Ovary (tissue), 3 donors: ENCODE data around the gene MYCL.

Experiments
- EP300 ChIP-seq: sonication (generic); formaldehyde crosslinking; IDR thresholded peaks from one replicate; pipeline ENCODE4 v1.6.1; 2017; ENCODE audit warnings: antibody characterized with exemption
- POLR2A ChIP-seq: fragments of 450-650 bp; IDR thresholded peaks from one replicate; pipeline ENCODE4 v1.6.1; 2017; ENCODE audit warnings: antibody characterized with exemption, mild to moderate bottlenecking, moderate library complexity
- TF ChIP-seq, protein P1 (sequence below), 3 donors: fragments of 450-650 bp in 2 of 3; fragments of 200-600 bp in 1 of 3; IDR thresholded peaks; one replicate each; pipeline versions ENCODE4 v1.5.1 to v1.8.0; 2016 to 2022; ENCODE audit warnings: antibody characterized with exemption in 3 of 3, mild to moderate bottlenecking in 1 of 3
- donor health status: DM: no; HTN: no; CAD: no.

DNA sequence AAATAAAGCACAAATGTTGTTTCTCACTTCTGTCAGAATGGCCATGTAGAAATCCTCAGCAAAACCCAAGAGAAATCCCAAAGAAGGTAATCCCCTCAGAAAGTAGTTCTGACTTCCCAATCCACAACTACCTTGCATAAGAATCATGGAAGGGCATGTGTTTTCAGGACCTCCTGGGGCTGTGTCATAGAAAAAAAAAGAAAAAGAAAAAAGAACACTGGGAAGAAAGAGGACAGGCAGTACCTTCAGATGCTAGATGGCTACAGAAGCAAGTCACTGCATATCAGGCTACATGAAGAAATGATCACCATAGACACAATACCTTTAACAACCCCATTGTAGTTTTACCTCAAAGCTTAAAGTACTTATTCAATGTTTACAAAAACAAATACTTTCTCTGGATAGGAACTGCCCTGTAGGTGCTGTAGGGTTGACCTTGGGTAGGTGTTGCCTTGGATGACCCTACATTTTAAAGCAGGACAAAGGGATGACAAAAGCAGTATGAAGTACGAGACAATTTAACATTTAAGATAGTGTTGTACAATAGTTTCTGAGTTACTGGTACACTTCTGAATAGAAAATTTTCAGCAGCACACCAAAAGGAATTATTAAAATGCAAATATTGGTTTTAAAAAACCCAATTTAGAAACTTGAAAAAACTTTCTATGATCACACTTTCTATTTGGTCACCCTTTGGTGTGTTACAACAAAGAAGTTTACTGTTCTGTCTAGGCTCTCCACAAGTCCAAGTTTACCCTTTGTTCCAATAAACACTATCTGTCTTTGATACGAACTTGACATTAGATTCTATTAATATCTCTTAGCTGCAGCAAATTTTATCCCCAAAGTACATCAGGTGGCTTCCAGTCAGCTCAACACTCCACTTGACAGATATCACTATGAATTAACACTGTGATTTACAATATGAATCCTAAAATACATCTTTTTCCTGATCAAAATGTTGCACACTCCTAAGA lies 23.4 kb downstream of the MYCL start:
- TF ChIP-seq, protein P1, sequence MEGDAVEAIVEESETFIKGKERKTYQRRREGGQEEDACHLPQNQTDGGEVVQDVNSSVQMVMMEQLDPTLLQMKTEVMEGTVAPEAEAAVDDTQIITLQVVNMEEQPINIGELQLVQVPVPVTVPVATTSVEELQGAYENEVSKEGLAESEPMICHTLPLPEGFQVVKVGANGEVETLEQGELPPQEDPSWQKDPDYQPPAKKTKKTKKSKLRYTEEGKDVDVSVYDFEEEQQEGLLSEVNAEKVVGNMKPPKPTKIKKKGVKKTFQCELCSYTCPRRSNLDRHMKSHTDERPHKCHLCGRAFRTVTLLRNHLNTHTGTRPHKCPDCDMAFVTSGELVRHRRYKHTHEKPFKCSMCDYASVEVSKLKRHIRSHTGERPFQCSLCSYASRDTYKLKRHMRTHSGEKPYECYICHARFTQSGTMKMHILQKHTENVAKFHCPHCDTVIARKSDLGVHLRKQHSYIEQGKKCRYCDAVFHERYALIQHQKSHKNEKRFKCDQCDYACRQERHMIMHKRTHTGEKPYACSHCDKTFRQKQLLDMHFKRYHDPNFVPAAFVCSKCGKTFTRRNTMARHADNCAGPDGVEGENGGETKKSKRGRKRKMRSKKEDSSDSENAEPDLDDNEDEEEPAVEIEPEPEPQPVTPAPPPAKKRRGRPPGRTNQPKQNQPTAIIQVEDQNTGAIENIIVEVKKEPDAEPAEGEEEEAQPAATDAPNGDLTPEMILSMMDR (IDR thresholded peaks at IDR 0.05): no peak
- TF ChIP-seq EP300: no peak
- TF ChIP-seq POLR2A: no peak
